ENCODE results near the gene ROBO2.

- TF ChIP-seq, protein P1, sequence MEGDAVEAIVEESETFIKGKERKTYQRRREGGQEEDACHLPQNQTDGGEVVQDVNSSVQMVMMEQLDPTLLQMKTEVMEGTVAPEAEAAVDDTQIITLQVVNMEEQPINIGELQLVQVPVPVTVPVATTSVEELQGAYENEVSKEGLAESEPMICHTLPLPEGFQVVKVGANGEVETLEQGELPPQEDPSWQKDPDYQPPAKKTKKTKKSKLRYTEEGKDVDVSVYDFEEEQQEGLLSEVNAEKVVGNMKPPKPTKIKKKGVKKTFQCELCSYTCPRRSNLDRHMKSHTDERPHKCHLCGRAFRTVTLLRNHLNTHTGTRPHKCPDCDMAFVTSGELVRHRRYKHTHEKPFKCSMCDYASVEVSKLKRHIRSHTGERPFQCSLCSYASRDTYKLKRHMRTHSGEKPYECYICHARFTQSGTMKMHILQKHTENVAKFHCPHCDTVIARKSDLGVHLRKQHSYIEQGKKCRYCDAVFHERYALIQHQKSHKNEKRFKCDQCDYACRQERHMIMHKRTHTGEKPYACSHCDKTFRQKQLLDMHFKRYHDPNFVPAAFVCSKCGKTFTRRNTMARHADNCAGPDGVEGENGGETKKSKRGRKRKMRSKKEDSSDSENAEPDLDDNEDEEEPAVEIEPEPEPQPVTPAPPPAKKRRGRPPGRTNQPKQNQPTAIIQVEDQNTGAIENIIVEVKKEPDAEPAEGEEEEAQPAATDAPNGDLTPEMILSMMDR (IDR thresholded peaks at IDR 0.05) = no peak
- TF ChIP-seq POLR2A (IDR thresholded peaks at IDR 0.05) = no peak
These were observed 495.2 kb downstream of the ROBO2 start for GRCh38 chr3:77535116-77535515.

Measured in esophagus squamous epithelium (tissue), 4 donors.